Left renal pelvis (tissue), 4 donors: ENCODE results near the gene HERC6. TPM values are rescaled to one million over a fixed set of nuclear protein-coding genes. Genes with fewer than 3 reads are reported as not detected.
"Not testable (repeated sequence)": the region's sequence is repeated elsewhere in the genome, so short reads cannot be mapped to it uniquely, and the experiment has no call there.

Experiments used
- DNase-seq, 4 donors: peaks; one replicate each; pipeline ENCODE4 v3.0.0-alpha.2; 2013; ENCODE audit warnings: low read depth in 4 of 4, low spot score in 3 of 4
- polyA plus RNA-seq, 4 donors: library from polyadenylated mRNA; unstranded; fragments of 120-200 nt; gene quantifications; one replicate each; pipeline ENCODE4 v1.2.1, GENCODE V29; 2013; ENCODE audit not compliant: insufficient read length in 4 of 4

The HERC6 gene
- polyA plus RNA-seq, result 1 to 10 TPM; 4.4 to 9.1 (median 8.9) TPM

GRCh38 chr4:88378691-88379559, at the start of gene HERC6:
Gene HERC6 (plus strand): TSS chr4:88378852. CDS start chr4:88378922, 70 bp downstream.
- peak; percentile 66 to 78 (median 71) for DNase-seq

DNA sequence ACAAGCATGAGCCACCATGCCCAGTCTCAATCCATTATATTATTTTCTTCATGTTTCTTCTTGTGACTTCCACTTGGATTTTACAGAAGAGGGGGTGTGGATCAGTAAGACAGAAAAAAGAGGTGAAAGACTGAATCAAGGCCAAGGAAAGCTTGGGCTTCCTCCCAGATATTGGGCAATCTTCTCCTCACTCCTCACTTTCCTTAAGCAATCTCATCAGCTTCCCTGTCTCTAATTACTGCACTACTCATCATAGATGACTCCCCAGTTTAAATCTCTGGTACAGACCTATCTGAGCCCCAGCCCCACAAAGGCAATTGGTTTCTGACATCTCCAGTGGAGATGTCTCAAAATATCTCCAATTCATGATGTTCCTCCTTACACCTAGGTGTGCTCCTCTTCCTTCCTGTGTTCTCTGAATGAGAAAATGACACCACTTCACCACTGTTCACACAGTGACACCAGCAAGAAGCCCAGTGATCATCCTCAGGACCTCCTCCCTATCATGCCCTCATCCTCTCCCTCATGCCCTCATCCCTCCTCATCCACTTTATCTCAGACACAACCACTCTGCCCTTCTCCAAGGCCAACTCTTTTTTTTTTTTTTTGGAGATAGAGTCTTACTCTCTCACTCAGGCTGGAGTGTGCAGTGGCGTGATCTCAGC, 44.8 kb upstream of the HERC6 start:
- no peak for DNase-seq

- DNase-seq, result no peak
Measured at GRCh38 chr4:88335092-88335665, 43.5 kb upstream of the HERC6 start.

DNA sequence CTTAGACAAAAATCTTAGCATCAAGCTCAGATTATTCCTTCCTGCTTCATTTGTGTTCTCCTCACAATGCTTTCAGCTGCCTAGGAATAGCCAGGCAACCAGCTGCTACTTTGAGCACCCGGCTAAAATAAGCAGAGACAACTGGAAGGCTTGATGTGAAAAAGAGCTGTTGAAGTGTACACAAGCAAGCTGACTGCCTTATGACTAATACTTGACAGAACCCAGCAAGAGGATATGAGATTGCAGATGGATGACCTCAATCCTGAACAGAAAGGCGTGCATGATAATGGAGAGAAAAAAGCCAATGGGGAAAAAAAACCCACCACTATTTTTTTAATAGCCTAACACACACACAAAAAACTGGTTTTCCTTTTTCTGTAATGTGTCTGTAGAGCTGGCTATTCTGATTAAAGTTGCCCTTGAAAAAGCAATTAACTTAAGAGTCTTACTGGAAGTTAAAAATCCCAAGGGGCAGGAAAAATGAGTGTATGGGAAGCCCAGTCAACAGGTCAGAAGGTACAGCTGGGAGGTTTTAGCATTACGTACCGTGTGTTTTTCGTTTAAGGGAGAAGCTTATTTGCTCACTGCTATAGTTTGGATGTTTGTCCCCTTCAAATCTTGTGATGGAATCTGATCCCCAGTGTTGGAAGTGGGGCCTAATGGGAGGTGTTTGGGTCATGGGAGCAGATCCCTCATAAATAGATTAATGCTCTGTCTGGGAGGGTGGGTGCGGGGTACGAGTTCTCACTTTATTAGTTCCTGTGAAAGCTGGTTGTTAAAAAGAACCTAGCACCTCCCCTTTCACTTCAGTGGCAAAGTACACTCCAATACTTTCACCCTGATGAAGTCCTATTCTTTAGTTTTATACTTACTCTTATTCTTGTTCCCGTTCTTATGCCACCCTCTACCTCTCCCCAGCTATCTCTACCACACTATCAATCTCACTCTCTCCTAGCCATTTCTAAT, 37.1 kb upstream of the HERC6 start:
- DNase-seq, result peak in 3 of 4 donors; percentile 16 to 37 (median 26)

DNA sequence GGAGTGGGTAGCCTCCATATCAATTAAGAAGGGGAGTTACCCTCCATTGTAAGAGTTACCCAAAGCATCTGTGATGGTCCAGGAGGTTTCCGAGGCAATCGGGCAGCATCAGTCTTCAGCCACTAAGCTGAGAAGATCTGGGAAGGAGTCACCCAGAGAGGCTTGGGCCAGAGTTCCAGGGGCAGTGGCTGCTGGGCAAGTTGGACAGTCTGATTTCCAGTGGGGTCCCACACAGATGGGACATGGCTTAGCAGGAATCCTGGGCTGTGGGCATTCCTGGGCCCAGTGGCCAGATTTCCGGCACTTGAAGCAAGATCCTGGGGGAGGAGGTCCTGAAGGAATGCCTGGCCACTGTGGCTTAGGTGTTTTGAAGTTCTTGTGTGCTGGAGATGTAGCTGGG, 31.8 kb upstream of the HERC6 start:
- not testable (repeated sequence) for DNase-seq

- not testable (repeated sequence) for DNase-seq
Measured at GRCh38 chr4:88348761-88349160, 29.9 kb upstream of the HERC6 start.

DNA sequence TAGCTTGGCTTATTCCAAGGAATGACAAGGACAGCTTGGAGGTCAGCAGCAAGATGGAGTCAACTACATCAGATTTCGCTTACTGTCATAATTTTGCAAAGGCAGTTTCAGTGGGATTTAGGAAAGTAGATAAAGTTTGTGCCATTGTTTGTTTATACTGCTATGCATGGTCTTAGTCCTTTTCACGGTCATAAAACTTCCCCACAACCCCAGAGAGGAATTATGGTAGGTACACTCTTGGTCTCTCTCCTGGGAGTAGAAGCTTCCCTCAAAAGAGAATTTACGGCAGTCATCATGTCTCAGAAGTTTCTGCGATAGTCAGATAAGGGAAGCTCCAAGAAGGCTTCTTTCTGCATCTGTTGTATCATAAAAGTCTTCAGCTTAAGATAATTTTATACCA, 27.9 kb upstream of the HERC6 start:
- DNase-seq, result no peak

DNA sequence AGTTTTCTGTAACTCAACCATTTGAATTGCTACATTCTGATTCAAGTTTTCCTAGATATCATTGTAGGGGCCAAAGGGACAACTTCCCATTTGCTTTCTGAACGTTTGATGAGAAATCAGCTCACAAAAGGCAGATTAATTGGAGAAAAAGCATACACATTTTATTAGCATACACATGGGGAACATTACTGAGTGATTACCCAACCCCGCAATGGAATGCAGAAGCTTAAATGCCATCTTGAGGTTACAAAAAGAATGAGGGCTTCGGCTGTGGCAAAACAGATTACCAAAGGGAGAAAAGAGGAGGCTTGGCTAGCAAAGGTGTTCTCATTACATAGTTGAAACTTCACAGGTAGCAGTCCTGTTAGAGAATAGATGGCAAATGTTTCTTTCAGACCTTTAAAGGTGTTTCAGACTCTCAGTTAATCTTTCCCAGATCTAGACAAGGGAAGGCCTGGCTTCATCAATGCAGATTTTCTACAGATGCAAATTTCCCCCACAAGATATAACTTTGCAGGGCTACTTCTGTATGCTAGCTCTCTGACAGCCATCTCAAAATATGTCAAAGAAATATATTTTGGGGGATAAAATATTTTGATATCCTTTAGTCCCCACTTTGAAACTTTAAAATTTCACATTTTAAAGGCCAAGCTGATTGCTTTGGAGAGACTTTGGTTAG, 26.5 kb upstream of the HERC6 start:
- DNase-seq, result no peak

GRCh38 chr4:88353324-88353723, 25.3 kb upstream of the HERC6 start:
- no peak for DNase-seq

DNA sequence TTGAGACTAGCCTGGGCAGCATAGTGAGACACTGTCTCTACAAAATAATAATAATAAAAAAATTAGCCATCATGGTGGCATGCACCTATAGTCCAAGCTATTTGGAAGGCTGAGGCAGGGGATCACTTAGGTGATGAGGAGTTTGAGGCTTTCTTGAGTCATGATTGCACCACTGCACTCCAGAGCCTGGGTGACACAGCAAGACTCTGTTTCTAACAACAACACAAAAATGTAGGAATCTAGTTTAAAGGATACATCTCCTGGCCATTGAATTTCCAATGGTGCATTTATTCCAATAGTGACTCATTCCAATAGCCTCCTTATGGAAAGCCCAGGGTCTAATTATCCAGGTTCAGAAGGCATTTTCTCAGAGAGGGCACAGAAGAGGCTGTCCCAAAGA, 21.9 kb upstream of the HERC6 start:
- DNase-seq, result no peak

DNA sequence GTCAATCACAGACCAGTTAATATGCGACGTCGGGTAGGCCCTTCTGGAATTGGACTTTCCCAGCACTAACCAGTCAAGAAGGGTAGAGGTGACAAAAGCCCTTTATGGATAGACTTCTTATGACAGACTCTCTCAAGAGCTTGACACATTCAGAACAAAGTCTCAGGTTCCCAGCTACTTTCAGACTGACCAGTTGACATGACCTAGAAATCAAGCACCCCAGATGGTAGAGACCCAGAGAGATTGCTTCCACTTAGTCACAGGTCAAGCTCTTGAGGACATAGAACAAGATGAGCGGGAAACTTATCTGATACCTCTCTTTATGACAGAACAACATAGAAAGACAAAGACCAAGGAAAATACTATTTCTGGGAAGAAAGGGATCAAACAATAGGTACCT, 21.4 kb upstream of the HERC6 start:
- DNase-seq, result no peak

- DNase-seq, result no peak
Measured at GRCh38 chr4:88359558-88359957, 19.1 kb upstream of the HERC6 start.

DNA sequence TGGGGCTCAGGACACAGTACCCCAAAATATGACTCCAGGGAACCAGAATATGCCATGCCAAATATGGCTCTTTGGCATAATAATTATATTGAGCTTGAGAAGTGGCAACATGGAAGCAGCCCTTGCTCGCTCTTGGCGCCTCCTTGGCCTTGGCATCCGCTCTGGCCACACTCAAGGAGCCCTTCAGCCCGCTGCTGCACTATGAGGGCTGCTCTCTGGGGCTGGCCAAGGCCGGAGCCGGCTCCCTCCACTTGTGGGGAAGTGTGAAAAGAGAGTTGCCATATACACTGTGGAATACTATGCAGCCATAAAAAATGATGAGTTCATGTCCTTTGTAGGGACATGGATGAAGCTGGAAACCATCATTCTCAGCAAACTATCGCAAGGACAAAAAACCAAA, 18.4 kb upstream of the HERC6 start:
- no peak for DNase-seq

DNA sequence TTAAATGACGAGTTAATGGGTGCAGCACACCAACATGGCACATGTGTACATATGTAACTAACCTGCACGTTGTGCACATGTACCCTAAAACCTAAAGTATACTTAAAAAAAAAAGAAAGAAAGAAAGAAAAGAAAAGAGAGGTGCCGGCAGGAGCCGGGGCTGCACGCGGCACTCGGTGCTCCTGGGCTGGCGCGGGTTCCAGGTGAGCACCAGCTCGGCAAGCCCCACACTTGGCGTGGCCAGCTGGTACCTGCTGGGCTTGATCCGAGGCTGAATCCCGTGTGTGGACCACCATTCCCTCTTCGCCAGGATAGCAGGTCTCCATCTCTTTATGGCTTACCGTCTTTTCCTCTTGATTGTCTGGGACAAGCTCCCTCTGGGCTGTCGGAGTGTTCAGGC, 17.9 kb upstream of the HERC6 start:
- no peak for DNase-seq

GRCh38 chr4:88361217-88361773, 17.4 kb upstream of the HERC6 start:
- not testable (repeated sequence) for DNase-seq

DNA sequence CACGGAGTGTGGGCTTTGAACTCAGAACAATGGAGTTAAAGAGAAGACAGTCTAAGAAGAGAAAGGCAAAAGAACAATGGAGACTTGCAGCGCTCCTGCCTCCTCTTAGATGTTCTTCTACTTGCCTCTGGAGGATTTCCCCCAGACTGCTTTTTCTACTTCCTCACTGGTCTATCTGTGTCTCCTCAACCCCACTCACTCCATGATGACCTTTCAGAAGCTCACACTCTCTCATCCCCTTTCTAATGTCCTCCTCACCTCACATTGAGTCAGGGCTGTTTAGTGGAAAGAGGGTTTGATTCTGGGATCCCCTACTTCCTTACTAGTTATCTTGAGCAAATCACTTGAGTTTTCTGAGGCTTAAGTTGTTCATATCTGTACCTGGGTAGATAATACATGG, 12.2 kb upstream of the HERC6 start:
- DNase-seq, result no peak

DNA sequence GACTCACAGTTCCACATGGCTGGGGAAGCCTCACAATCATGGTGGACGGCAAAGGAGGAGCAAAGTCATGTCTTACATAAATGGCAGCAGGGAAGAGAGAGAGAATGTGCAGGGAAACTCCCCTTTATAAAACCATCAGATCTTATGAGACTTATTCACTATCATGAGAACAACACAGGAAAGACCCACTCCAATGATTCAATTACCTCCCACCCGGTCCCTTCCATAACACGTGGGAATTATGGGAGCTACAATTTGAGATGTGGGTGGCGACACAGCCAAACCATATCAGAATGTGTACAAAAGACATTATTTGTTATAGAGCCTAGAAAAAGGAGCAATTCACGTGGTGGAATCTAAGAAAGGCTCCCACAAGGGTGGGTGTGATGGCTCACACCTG, 10.8 kb upstream of the HERC6 start:
- DNase-seq, result no peak

- peak in 2 of 4 donors; percentile 12 to 37 for DNase-seq
Measured at GRCh38 chr4:88369180-88369812, 9.4 kb upstream of the HERC6 start.

DNA sequence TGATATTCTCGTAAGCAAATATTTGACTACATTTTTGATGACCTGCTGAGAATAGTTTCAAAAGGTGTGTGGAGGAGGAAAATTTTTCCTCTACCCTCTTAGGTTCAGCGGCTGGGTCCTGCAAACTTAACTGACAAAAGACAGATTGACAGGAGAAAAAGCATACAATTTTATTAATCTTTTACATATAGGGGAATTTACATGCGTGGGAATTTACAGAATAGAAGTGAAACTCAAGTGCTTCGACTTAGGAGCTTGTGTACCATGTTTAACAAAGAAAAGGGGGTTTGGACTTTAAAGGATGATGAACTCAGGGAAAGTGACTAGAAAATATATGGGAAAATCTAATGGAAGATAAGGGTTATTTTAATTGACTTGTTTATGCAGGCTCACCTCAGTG, 2.5 kb downstream of the HERC6 start:
- DNase-seq, result no peak
